ENCODE results near the gene RPL10. TPM values are rescaled to one million over a fixed set of nuclear protein-coding genes. Genes with fewer than 3 reads are reported as not detected.

RPL10 gene
- total RNA-seq, 4 donors from 2014 or later = 1,992 to 4,644 (median 2,626) TPM

DNA sequence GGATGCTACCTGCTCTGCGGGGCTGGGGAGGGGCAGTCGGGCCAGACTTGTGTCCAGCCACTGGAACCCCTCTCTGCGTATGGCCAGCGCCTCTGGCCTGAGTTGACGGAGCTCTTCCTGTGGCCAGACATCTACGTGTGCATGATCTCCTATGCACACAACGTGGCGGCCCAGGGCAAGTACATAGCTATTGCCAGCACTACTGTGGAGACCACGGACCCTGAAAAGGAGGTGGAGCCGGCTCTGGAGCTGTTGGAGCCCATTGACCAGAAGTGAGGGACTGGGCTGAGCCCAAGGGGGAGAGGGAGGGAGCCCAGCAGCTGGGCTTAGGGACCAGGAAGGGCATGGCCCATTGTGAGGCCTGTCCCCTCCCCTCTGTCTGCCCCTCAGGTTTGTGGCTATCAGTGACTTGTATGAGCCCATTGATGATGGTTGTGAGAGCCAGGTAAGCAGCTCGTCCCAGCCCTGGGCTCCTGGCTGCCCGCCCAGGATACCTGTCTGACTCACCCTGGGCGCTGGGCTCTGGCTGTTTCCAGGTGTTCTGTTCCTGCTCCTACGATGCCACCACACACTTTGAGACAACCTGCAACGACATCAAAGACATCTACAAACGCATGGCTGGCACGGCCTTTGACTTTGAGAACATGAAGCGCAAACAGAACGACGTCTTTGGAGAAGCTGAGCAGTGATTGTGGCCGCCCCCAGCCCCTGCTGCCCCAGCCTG, 44.0 kb downstream of the RPL10 start:
- H3K27me3 ChIP-seq = no peaks in the 10 kb centered on the region
- TF ChIP-seq CTCF (IDR thresholded peaks at IDR 0.05) = no peak
- TF ChIP-seq POLR2A (IDR thresholded peaks at IDR 0.05) = no peak
- H3K4me1 ChIP-seq = peaks cover 0 to 24% (median 3%) of the 10 kb centered on the region in 4 donors
- H3K4me3 ChIP-seq = no peak overlapping the region
- H3K27ac ChIP-seq = no peak overlapping the region
- DNase-seq = no peak
- peaks cover 0 to 20% (median 0%) of the 10 kb centered on the region in 3 donors for H3K36me3 ChIP-seq
- H3K9me3 ChIP-seq = no peaks in the 10 kb centered on the region

DNA sequence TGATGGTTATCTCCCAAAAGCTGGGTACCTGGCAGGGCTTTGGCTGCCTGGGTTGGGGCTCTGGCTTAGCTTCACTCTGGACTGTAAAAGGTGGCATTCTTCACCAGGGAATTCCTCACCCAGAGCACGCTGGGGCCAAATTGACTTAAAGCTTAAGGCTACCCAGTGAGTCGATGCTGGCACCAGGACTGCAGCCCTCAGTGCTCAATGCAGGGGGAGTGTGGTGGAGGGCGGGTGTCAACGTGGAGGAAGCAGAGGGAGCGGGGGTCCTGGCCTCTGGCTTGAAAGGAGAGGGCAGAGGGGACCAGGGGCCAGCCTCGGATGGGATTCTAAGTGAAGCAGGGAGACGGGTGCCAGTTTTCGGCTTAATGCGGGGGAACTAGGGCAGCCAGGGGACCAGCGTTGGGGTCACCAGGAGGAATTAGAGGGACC, 45.3 kb downstream of the RPL10 start:
- H3K4me1 ChIP-seq = peaks cover 0 to 15% (median 3%) of the 10 kb centered on the region in 4 donors
- no peak for DNase-seq
- H3K36me3 ChIP-seq = peaks cover 0 to 22% (median 0%) of the 10 kb centered on the region in 3 donors
- peak overlapping the region; percentile 43 to 80 (median 60) for H3K4me3 ChIP-seq
- no peaks in the 10 kb centered on the region for H3K9me3 ChIP-seq
- H3K27me3 ChIP-seq = no peaks in the 10 kb centered on the region
- no peak for TF ChIP-seq POLR2A (IDR thresholded peaks at IDR 0.05)
- peak overlapping the region; percentile 72 to 87 (median 81) for H3K27ac ChIP-seq

- Histone ChIP-seq H3K9me3 (no peaks in the 10 kb centered on the region), H3K36me3 (peaks cover 0 to 29% (median 0%) of the 10 kb centered on the region in 3 donors), H3K4me1 (peaks cover 0 to 10% (median 3%) of the 10 kb centered on the region in 4 donors), H3K4me3 (peak within 1 kb of the TSS; percentile 43 to 80 (median 60)), H3K27me3 (no peaks in the 10 kb centered on the region), H3K27ac (peak within 1 kb of the TSS; percentile 73 to 87 (median 81))
- peak; percentile 77 to 92 (median 85) for DNase-seq
- peak in 1 of 2 donors; percentile 66 for TF ChIP-seq POLR2A (IDR thresholded peaks at IDR 0.05)
- peak in 3 of 6 experiments; percentile 20 to 43 (median 21) for TF ChIP-seq CTCF (IDR thresholded peaks at IDR 0.05)
These were observed 46.0 kb downstream of the RPL10 start, which contains the start of gene FAM50A for GRCh38 chrX:154443992-154444754. FAM50A (plus strand) TSS chrX:154444141; CDS start chrX:154444236, 95 bp downstream.

DNA sequence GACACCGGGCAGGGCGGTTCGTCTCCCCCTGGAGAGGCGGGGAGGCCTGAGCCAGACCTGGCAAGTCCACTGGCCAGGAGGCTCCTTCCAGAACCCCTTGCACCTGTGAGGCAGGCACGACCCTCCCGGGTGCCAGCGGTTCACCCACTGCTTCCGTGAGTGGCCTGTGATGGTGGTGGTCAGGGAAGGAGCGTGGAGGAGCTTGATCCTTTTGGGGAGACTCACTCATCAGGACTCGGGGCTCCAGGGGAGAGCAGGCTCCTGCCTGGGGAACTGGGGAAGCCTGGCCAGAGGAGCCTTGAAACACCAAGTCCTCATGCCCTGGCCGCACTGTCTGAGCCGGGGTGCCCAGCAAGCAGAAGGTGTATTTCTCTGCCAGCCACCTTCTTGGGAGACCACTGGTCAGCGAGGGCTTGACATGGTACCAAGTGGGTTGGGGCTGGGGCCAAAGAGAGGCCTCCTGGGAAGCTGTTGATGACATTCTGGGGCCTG, 46.6 kb downstream of the RPL10 start:
- TF ChIP-seq CTCF (IDR thresholded peaks at IDR 0.05) = no peak
- no peak for TF ChIP-seq POLR2A (IDR thresholded peaks at IDR 0.05)
- H3K27ac ChIP-seq = peak overlapping the region; percentile 73 to 87 (median 81)

GRCh38 chrX:154445776-154446175, 47.6 kb downstream of the RPL10 start:
- Histone ChIP-seq H3K27ac (no peak overlapping the region), H3K4me3 (no peak overlapping the region), H3K4me1 (peaks cover 0 to 10% (median 3%) of the 10 kb centered on the region in 4 donors), H3K27me3 (no peaks in the 10 kb centered on the region), H3K36me3 (peaks cover 0 to 35% (median 0%) of the 10 kb centered on the region in 3 donors), H3K9me3 (no peaks in the 10 kb centered on the region)
- TF ChIP-seq POLR2A (IDR thresholded peaks at IDR 0.05) (no peak), CTCF (IDR thresholded peaks at IDR 0.05) (no peak)
- no peak for DNase-seq

More for the DNA sequence above, 46.6 kb downstream of the RPL10 start:
- Histone ChIP-seq H3K9me3 (no peaks in the 10 kb centered on the region), H3K36me3 (peaks cover 0 to 34% (median 0%) of the 10 kb centered on the region in 3 donors), H3K27me3 (no peaks in the 10 kb centered on the region), H3K4me1 (peaks cover 0 to 10% (median 3%) of the 10 kb centered on the region in 4 donors), H3K4me3 (peak overlapping the region; percentile 43 to 80 (median 60))
- no peak for DNase-seq
